Endothelial cell of umbilical vein (primary cell): ENCODE data around the gene TMEM151B. TPM values are rescaled to one million over a fixed set of nuclear protein-coding genes. Genes with fewer than 3 reads are reported as not detected.

Experiments
- BruUV-seq: library from RNA; stranded (reverse); fragments of 400-500 nt; replicated peaks from 2 replicates; lab custom pipeline; 2021; lab: Mats Ljungman, UMichigan
- CTCF ChIA-PET: fragments of 300-600, 350-600 bp; sonication (Branson Sonifier 250); formaldehyde crosslinking; loops from one replicate; lab custom pipeline; 2021; ENCODE audit warnings: antibody characterized with exemption, inconsistent platforms; lab: Charles Lee
- POLR2A ChIA-PET: fragments of 300-600, 350-600 bp; sonication (Branson Sonifier 250); formaldehyde crosslinking; loops from one replicate; lab custom pipeline; 2021; ENCODE audit warnings: antibody characterized with exemption, inconsistent platforms; lab: Charles Lee
- DNase-seq: peaks from one replicate; pipeline ENCODE4 v3.0.0-alpha.2; 2011; ENCODE audit warnings: low read depth, low spot score
- FAIRE-seq: peaks from 2 replicates; lab custom pipeline; 2011; peaks lifted over from hg19 to GRCh38; lab: Jason Lieb, UNC
- H2AFZ ChIP-seq: 2 replicates; pipeline ENCODE4 v1.6.0; 2012; ENCODE audit warnings: low read depth, low read length, control low read depth, inconsistent platforms
- H3K27ac ChIP-seq: 2 replicates; pipeline ENCODE4 v1.5.1; 2011; ENCODE audit warnings: low read depth, mild to moderate bottlenecking, control low read depth, low read length, moderate library complexity; ENCODE audit not compliant: insufficient read depth
- H3K27me3 ChIP-seq, 2 experiments: 2 replicates each; pipeline versions ENCODE4 v1.6.0 to v1.6.1; 2011; ENCODE audit warnings: low read length in 2 of 2, mixed read lengths in 1 of 2; ENCODE audit not compliant: control insufficient read depth in 2 of 2, insufficient read depth in 2 of 2
- H3K36me3 ChIP-seq, 2 experiments: 2 replicates in 1 of 2; 3 replicates in 1 of 2; pipeline ENCODE4 v1.5.1; 2011; ENCODE audit warnings: low read length in 2 of 2, mild to moderate bottlenecking in 1 of 2, moderate library complexity in 1 of 2; ENCODE audit not compliant: control insufficient read depth in 2 of 2, insufficient read depth in 2 of 2; ENCODE audit errors: extremely low read depth in 1 of 2
- H3K4me1 ChIP-seq: 3 replicates; pipeline ENCODE4 v1.5.1; 2011; ENCODE audit warnings: mild to moderate bottlenecking, low read length; ENCODE audit not compliant: control insufficient read depth, insufficient read depth; ENCODE audit errors: extremely low read depth
- H3K4me2 ChIP-seq: 2 replicates; pipeline ENCODE4 v1.6.1; 2011; ENCODE audit warnings: low read length, control low read depth, mixed read lengths; ENCODE audit not compliant: insufficient read depth
- H3K4me3 ChIP-seq, 3 experiments: fragments of 200-600 bp in 1 of 3; sonication (generic), shearing (Covaris generic) in 1 of 3; replicated peaks in 1 of 3; 2 replicates each; pipeline ENCODE4 v1.5.1; 2011 to 2016; ENCODE audit warnings: control low read depth in 3 of 3, low read length in 3 of 3, mild to moderate bottlenecking in 2 of 3, inconsistent platforms in 1 of 3, low read depth in 1 of 3, moderate library complexity in 1 of 3; ENCODE audit not compliant: insufficient read depth in 1 of 3
- H3K79me2 ChIP-seq: 2 replicates; pipeline ENCODE4 v1.6.0; 2012; ENCODE audit warnings: low read length, inconsistent platforms; ENCODE audit not compliant: control insufficient read depth, insufficient read depth
- H3K9ac ChIP-seq: replicated peaks from 2 replicates; pipeline ENCODE3; 2011; ENCODE audit warnings: low read length, control low read depth; ENCODE audit not compliant: insufficient read depth; ENCODE audit errors: extremely low read depth
- H3K9me1 ChIP-seq: replicated peaks from 3 replicates; pipeline ENCODE4 v1.6.0; 2011; ENCODE audit warnings: mild to moderate bottlenecking, low read length; ENCODE audit not compliant: control insufficient read depth, insufficient read depth; ENCODE audit errors: extremely low read depth
- H3K9me3 ChIP-seq: replicated peaks from 2 replicates; pipeline ENCODE4 v1.5.1; 2012; ENCODE audit warnings: low read length, inconsistent platforms; ENCODE audit not compliant: control insufficient read depth, insufficient read depth
- H4K20me1 ChIP-seq: replicated peaks from 2 replicates; pipeline ENCODE3; 2011; ENCODE audit warnings: mild to moderate bottlenecking, low read length; ENCODE audit not compliant: control insufficient read depth, insufficient read depth; ENCODE audit errors: extremely low read depth
- dilution Hi-C: fragments of 300-500 bp; cut with MboI; formaldehyde crosslinking; loops from one replicate; pipeline ENCODE4 v1.15.0; 2019; ENCODE audit warnings: low sequenced_read_pairs; ENCODE audit not compliant: extremely low pct_ligation_motif_present
- intact Hi-C: fragments of 100-400 bp; cut with micrococcal nuclease; formaldehyde crosslinking; loops from one replicate; pipeline ENCODE4 v1.10.0; 2022
- polyA plus RNA-seq, 4 experiments: library from polyadenylated mRNA; depleted of rRNA in 3 of 4; stranded (reverse) in 3 of 4; unstranded in 1 of 4; fragments of >200 nt; gene quantifications; 2 replicates each; pipeline versions ENCODE4 v1.2.1 to v1.2.3, GENCODE V29; 2011 to 2012; ENCODE audit warnings: missing spikeins in 1 of 4
- total RNA-seq: library from RNA; stranded (reverse); gene quantifications from 2 replicates; pipeline ENCODE4 v1.2.3, GENCODE V29; 2021
- TF ChIP-seq, protein P1 (sequence below): IDR thresholded peaks from 2 replicates; pipeline ENCODE4 v1.6.1; 2011; ENCODE audit not compliant: insufficient read depth, insufficient read length
- TF ChIP-seq, protein P2 (sequence below), 2 donors: IDR thresholded peaks; 1 replicate in 1 of 2; 2 replicates in 1 of 2; pipeline ENCODE4 v1.5.1; 2011; ENCODE audit warnings: low read length in 2 of 2, mild to moderate bottlenecking in 2 of 2, moderate library complexity in 2 of 2, control low read depth in 1 of 2, inconsistent platforms in 1 of 2, low read depth in 1 of 2; ENCODE audit not compliant: insufficient read depth in 1 of 2; ENCODE audit errors: extremely low read depth in 1 of 2

Gene TMEM151B
- total and polyA plus RNA-seq, 2 donors (not counting 3 experiments of a cell fraction or from before 2014, with no cell fraction given) = 0.03 to 0.07 TPM

DNA sequence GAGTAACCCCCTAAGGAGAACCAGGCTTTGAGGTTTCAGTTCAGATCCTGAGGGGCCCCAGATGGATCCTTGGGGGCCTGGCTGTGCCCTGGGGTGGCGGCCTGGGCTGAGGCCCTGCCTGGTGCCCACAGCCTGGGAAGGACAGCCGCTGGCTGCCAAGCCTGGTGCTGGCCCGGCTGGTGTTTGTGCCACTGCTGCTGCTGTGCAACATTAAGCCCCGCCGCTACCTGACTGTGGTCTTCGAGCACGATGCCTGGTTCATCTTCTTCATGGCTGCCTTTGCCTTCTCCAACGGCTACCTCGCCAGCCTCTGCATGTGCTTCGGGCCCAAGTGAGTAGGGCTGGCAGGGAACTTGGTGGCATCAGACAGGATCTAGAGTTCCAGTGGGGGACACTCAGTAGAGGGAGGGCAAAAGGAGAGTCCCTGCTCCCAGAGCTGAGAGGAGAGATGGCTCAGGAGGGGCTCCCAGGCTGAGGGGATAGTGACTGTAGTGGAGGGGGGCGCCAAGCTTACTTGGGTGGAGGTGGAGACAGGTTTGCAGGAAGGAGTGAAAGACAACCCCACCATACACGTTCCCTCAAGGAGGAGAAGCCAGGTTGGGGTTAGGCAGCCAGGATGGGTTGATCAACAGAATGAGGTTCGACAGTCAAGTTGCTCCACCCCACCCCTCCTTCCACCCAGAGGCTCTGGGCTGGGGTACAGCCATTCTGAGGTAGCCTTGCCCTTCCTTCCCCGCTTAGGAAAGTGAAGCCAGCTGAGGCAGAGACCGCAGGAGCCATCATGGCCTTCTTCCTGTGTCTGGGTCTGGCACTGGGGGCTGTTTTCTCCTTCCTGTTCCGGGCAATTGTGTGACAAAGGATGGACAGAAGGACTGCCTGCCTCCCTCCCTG lies 37.3 kb upstream of the TMEM151B start:
- Histone ChIP-seq H3K4me1 (peaks cover 38% of the 10 kb centered on the region), H3K4me3 (no peak overlapping the region), H3K9ac (no peak overlapping the region), H3K27ac (peak overlapping the region; percentile 2), H3K9me1 (no peaks in the 10 kb centered on the region), H3K36me3 (peaks cover 17 to 40% of the 10 kb centered on the region in 2 experiments), H2AFZ (no peak overlapping the region), H3K9me3 (no peaks in the 10 kb centered on the region), H4K20me1 (no peaks in the 10 kb centered on the region), H3K79me2 (peaks cover 24% of the 10 kb centered on the region), H3K27me3 (no peaks in the 10 kb centered on the region), H3K4me2 (no peak overlapping the region)
- ChIA-PET CTCF (interaction anchor here (1.2 to 7.2 kb wide), 5 partner anchors 9 to 138 kb away, joined by 3 to 148 read pairs (median 11); partner anchors contain the start of gene SLC29A1), POLR2A (interaction anchor here (0.6 kb wide), 1 partner anchor 617 kb away, joined by 8 read pairs; no protein-coding TSS in a partner anchor)
- no peak for DNase-seq
- no TSS peak for BruUV-seq
- TF ChIP-seq, protein P1, sequence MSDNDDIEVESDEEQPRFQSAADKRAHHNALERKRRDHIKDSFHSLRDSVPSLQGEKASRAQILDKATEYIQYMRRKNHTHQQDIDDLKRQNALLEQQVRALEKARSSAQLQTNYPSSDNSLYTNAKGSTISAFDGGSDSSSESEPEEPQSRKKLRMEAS = no peak
- intact Hi-C loops (no loop called here), dilution Hi-C loops (loop anchor here (10.0 kb wide), 1 partner anchor 128 kb away; no protein-coding TSS in a partner anchor)
- no peak for FAIRE-seq

DNA sequence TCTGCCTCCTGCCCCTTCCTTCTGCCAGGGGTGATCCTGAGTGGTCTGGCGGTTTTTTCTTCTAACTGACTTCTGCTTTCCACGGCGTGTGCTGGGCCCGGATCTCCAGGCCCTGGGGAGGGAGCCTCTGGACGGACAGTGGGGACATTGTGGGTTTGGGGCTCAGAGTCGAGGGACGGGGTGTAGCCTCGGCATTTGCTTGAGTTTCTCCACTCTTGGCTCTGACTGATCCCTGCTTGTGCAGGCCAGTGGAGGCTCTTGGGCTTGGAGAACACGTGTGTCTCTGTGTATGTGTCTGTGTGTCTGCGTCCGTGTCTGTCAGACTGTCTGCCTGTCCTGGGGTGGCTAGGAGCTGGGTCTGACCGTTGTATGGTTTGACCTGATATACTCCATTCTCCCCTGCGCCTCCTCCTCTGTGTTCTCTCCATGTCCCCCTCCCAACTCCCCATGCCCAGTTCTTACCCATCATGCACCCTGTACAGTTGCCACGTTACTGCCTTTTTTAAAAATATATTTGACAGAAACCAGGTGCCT lies 36.6 kb upstream of the TMEM151B start:
- H2AFZ ChIP-seq = no peak overlapping the region
- H3K9ac ChIP-seq = no peak overlapping the region
- H3K79me2 ChIP-seq = peaks cover 17% of the 10 kb centered on the region
- peak; percentile 21 for FAIRE-seq
- no peaks in the 10 kb centered on the region for H4K20me1 ChIP-seq
- no peaks in the 10 kb centered on the region for H3K9me1 ChIP-seq
- ChIA-PET CTCF (interaction anchor here (0.7 to 7.2 kb wide), 13 partner anchors 10 to 139 kb away, joined by 3 to 148 read pairs (median 6); partner anchors contain the start of gene SLC29A1), POLR2A (interaction anchor here (1.5 kb wide), 1 partner anchor 9 kb away, joined by 4 read pairs; no protein-coding TSS in a partner anchor)
- intact Hi-C loops (loop anchor here (1.0 kb wide), 3 partner anchors 12 to 137 kb away; no protein-coding TSS in a partner anchor), dilution Hi-C loops (loop anchor here (10.0 kb wide), 1 partner anchor 129 kb away; no protein-coding TSS in a partner anchor)
- TSS peak; percentile 31 for BruUV-seq
- no peak overlapping the region for H3K4me2 ChIP-seq
- H3K27me3 ChIP-seq = no peaks in the 10 kb centered on the region
- H3K9me3 ChIP-seq = no peaks in the 10 kb centered on the region
- peaks cover 16 to 40% of the 10 kb centered on the region in 2 experiments for H3K36me3 ChIP-seq
- H3K4me3 ChIP-seq = no peak overlapping the region
- H3K4me1 ChIP-seq = peaks cover 41% of the 10 kb centered on the region
- no peak for DNase-seq
- H3K27ac ChIP-seq = peak overlapping the region; percentile 2
- TF ChIP-seq, protein P2, sequence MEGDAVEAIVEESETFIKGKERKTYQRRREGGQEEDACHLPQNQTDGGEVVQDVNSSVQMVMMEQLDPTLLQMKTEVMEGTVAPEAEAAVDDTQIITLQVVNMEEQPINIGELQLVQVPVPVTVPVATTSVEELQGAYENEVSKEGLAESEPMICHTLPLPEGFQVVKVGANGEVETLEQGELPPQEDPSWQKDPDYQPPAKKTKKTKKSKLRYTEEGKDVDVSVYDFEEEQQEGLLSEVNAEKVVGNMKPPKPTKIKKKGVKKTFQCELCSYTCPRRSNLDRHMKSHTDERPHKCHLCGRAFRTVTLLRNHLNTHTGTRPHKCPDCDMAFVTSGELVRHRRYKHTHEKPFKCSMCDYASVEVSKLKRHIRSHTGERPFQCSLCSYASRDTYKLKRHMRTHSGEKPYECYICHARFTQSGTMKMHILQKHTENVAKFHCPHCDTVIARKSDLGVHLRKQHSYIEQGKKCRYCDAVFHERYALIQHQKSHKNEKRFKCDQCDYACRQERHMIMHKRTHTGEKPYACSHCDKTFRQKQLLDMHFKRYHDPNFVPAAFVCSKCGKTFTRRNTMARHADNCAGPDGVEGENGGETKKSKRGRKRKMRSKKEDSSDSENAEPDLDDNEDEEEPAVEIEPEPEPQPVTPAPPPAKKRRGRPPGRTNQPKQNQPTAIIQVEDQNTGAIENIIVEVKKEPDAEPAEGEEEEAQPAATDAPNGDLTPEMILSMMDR (IDR thresholded peaks at IDR 0.05; ENCODE audit: extremely low read depth in 1 of 2, insufficient read depth in 1 of 2, low read depth in 1 of 2, low read length in 2 of 2) = no peak
